Sigmoid colon (tissue), 4 donors: ENCODE measurements around the gene HNRNPA3.

Experiments
- CTCF ChIP-seq, 4 experiments: fragments of 450-650 bp in 3 of 4; fragments of 200-600 bp in 1 of 4; IDR thresholded peaks; one replicate each; pipeline ENCODE4 v1.5.1; 2016 to 2019; ENCODE audit warnings: antibody characterized with exemption in 4 of 4, mild to moderate bottlenecking in 3 of 4, moderate library complexity in 2 of 4
- POLR2AphosphoS5 ChIP-seq, 4 donors: sonication (generic); formaldehyde crosslinking; IDR thresholded peaks; one replicate each; pipeline ENCODE4 v1.6.1; 2017; ENCODE audit warnings: antibody characterized with exemption in 4 of 4

GRCh38 chr2:177241711-177242120 is 29.1 kb downstream of the HNRNPA3 start:
- no peak for TF ChIP-seq POLR2AphosphoS5 (IDR thresholded peaks at IDR 0.05)
- no peak for TF ChIP-seq CTCF (IDR thresholded peaks at IDR 0.05)
